ENCODE data around the gene MUC12. TPM values are rescaled to one million over a fixed set of nuclear protein-coding genes. Genes with fewer than 3 reads are reported as not detected.

The MUC12 gene
- total and polyA plus RNA-seq, 9 of the 15 experiments (the other 6 are each of a cell fraction or from before 2014, with no cell fraction given), result 0.23 to 1.2 (median 0.79) TPM; not detected in 1

DNA sequence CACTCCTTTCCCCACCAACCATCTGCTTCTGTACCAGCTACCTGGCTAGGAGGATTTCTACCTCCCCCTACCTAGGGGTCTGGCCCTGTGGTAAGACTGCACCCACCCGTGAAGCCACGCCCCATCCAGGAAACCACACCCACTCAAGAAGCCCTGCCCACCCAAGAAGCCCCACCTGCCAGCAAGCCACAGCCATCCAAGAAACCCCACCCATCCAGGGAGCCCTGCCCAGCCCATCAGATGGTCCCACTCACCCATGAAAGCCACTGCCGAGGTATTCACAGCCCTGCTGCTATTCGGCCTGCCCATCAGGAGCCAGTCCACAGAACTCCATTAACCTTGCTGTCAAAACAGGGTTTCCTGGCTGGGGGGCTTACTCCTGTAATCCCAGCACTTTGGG is 35.6 kb upstream of the MUC12 start:
- Histone ChIP-seq H3K27me3 (ENCODE audit: control insufficient read depth in 2 of 2, insufficient read depth in 2 of 2, low read length in 2 of 2) (peaks cover 6% of the 10 kb centered on the region in 2 experiments; a peak in 3 of 5 replicates), H3K79me2 (ENCODE audit: control insufficient read depth, insufficient read depth, low read length) (no peaks in the 10 kb centered on the region), H3K4me3 (no peak overlapping the region), H3K36me3 (ENCODE audit: control insufficient read depth, insufficient read depth, low read length) (no peaks in the 10 kb centered on the region), H3K4me1 (replicated peaks in 1 of 2; ENCODE audit: control insufficient read depth in 2 of 2, insufficient read depth in 2 of 2, low read length in 2 of 2) (peaks cover 0 to 7% of the 10 kb centered on the region in 2 experiments; a peak in 1 of 5 replicates), H3K9me3 (replicated peaks; ENCODE audit: control insufficient read depth, insufficient read depth, low read depth, low read length) (no peaks in the 10 kb centered on the region), H3K9me1 (ENCODE audit: control insufficient read depth, insufficient read depth, low read length) (no peaks in the 10 kb centered on the region), H3K4me2 (ENCODE audit: insufficient read depth, low read length) (no peak overlapping the region), H3K27ac (ENCODE audit: extremely low read depth, low read depth, low read length) (no peak overlapping the region), H2AFZ (ENCODE audit: low read depth, low read length) (no peak overlapping the region), H3K9ac (ENCODE audit: insufficient read depth in 1 of 2, low read depth in 2 of 2, low read length in 2 of 2) (no peak overlapping the region), H4K20me1 (replicated peaks; ENCODE audit: control insufficient read depth, insufficient read depth, low read length) (no peaks in the 10 kb centered on the region)
- DNase-seq (ENCODE audit: extremely low read depth in 1 of 4, low spot score in 3 of 4) (peak; percentile 34 to 66 (median 56)), FAIRE-seq (no peak), ATAC-seq (peak; percentile 96)
- WGBS (ENCODE audit: insufficient coverage, low coverage, missing lambda C conversion rate), result 0% methylated on average over 4 of the region's 4 CpGs
- intact Hi-C loops (cut with micrococcal nuclease) (no loop called here), in situ Hi-C loops (cut with MboI) (no loop called here)
- no TSS peak for BruUV-seq (replicated peaks)
- CTCF ChIA-PET (ENCODE audit: low intra/inter-chr PET ratio), result no interaction called here
- POLR2A ChIA-PET, result no interaction called here
- TF ChIP-seq ZNF592 (IDR thresholded peaks at IDR 0.05), result no peak
- TF ChIP-seq E2F8 (IDR thresholded peaks at IDR 0.05; ENCODE audit: low read depth, partially characterized antibody), result no peak
- TF ChIP-seq ZKSCAN1 (IDR thresholded peaks at IDR 0.05; ENCODE audit: low read depth, low read length), result no peak
- TF ChIP-seq ZNF518B (CRISPR knock-in tag; IDR thresholded peaks at IDR 0.05), result no peak
- TF ChIP-seq EZH2 (IDR thresholded peaks at IDR 0.05; ENCODE audit: borderline replicate concordance, low read depth, low read length), result no peak
- no peak for TF ChIP-seq ZZZ3 (IDR thresholded peaks at IDR 0.05)
- no peak for TF ChIP-seq TRIM28 (IDR thresholded peaks at IDR 0.05)
- TF ChIP-seq, protein P1, sequence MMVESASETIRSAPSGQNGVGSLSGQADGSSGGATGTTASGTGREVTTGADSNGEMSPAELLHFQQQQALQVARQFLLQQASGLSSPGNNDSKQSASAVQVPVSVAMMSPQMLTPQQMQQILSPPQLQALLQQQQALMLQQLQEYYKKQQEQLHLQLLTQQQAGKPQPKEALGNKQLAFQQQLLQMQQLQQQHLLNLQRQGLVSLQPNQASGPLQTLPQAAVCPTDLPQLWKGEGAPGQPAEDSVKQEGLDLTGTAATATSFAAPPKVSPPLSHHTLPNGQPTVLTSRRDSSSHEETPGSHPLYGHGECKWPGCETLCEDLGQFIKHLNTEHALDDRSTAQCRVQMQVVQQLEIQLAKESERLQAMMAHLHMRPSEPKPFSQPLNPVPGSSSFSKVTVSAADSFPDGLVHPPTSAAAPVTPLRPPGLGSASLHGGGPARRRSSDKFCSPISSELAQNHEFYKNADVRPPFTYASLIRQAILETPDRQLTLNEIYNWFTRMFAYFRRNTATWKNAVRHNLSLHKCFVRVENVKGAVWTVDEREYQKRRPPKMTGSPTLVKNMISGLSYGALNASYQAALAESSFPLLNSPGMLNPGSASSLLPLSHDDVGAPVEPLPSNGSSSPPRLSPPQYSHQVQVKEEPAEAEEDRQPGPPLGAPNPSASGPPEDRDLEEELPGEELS (CRISPR knock-in tag; IDR thresholded peaks at IDR 0.05; ENCODE audit: borderline replicate concordance), result no peak
- no peak for TF ChIP-seq FOXM1 (IDR thresholded peaks at IDR 0.05; ENCODE audit: low read depth)
- TF ChIP-seq FOXM1 (CRISPR knock-in tag; IDR thresholded peaks at IDR 0.05; ENCODE audit: low read depth), result no peak

Measured in K562 (cell line).